Inflammatory macrophage treated with lipopolysaccharide for 4 hours (primary cell): ENCODE measurements around the gene TTLL5.
A peak's percentile ranks its signal among the peaks of the same experiment; 100 is the strongest.

Experiments used
- DNase-seq: peaks from one replicate; pipeline ENCODE4 v3.0.0-alpha.2; 2020

Gene TTLL5

GRCh38 chr14:75702122-75702521 is 41.1 kb downstream of the TTLL5 start:
- no peak for DNase-seq

- DNase-seq: no peak
These were observed 41.7 kb downstream of the TTLL5 start for GRCh38 chr14:75702616-75703261.

- peak; percentile 31 for DNase-seq
These were observed 42.4 kb downstream of the TTLL5 start for GRCh38 chr14:75703467-75703866.

- peak; percentile 25 for DNase-seq
These were observed 44.0 kb downstream of the TTLL5 start for GRCh38 chr14:75705014-75705413.

GRCh38 chr14:75709207-75709812 is 48.3 kb downstream of the TTLL5 start:
- peak; percentile 71 for DNase-seq

GRCh38 chr14:75711105-75711795 is 50.2 kb downstream of the TTLL5 start:
- no peak for DNase-seq

GRCh38 chr14:75711796-75712211 is 50.8 kb downstream of the TTLL5 start:
- DNase-seq: no peak

GRCh38 chr14:75714991-75715390 is 53.9 kb downstream of the TTLL5 start:
- DNase-seq: no peak

- peak; percentile 38 for DNase-seq
These were observed 55.1 kb downstream of the TTLL5 start for GRCh38 chr14:75715926-75716780.

GRCh38 chr14:75717729-75718128 is 56.7 kb downstream of the TTLL5 start:
- DNase-seq: no peak

- DNase-seq: no peak
These were observed 57.2 kb downstream of the TTLL5 start for GRCh38 chr14:75718199-75718598.

GRCh38 chr14:75720116-75720515 is 59.1 kb downstream of the TTLL5 start:
- DNase-seq: peak; percentile 58

GRCh38 chr14:75720842-75721498 is 59.9 kb downstream of the TTLL5 start:
- DNase-seq: peak; percentile 51

GRCh38 chr14:75723716-75724115 is 62.7 kb downstream of the TTLL5 start:
- peak; percentile 16 for DNase-seq

- DNase-seq: no peak
These were observed 63.6 kb downstream of the TTLL5 start for GRCh38 chr14:75724414-75725204.

- no peak for DNase-seq
These were observed 64.4 kb downstream of the TTLL5 start for GRCh38 chr14:75725481-75725880.

GRCh38 chr14:75726321-75726720 is 65.3 kb downstream of the TTLL5 start:
- DNase-seq: no peak

GRCh38 chr14:75727124-75727523 is 66.1 kb downstream of the TTLL5 start:
- DNase-seq: no peak

GRCh38 chr14:75732888-75733287 is 71.8 kb downstream of the TTLL5 start:
- DNase-seq: no peak

GRCh38 chr14:75734854-75735253 is 73.8 kb downstream of the TTLL5 start:
- no peak for DNase-seq

- DNase-seq: no peak
These were observed 75.9 kb downstream of the TTLL5 start for GRCh38 chr14:75736845-75737485.
